Measurements from ENCODE around the gene CABLES2.

GRCh38 chr20:62377615-62378178 lies 29.4 kb downstream of the CABLES2 start:
- TF ChIP-seq POLR2A (IDR thresholded peaks at IDR 0.05; ENCODE audit: low read length) = no peak
- no peak for TF ChIP-seq GATA1 (IDR thresholded peaks at IDR 0.05; ENCODE audit: low read depth, low read length)

All from erythroblast (primary cell).